Stimulated activated CD4-positive, alpha-beta T cell treated with anti-CD3 and anti-CD28 coated beads, Interleukin-12 subunit alpha, Interleukin-12 subunit beta, amount 100 ng/mL, for 48 hours (primary cell): ENCODE results near the gene HOPX.
"Not testable (repeated sequence)": the region's sequence is repeated elsewhere in the genome, so short reads cannot be mapped to it uniquely, and the experiment has no call there.

Experiments
- DNase-seq, 3 donors: peaks; one replicate each; pipeline ENCODE4 v3.0.0-alpha.2; 2020; ENCODE audit warnings: low read depth in 2 of 3, low spot score in 1 of 3

HOPX gene

DNA sequence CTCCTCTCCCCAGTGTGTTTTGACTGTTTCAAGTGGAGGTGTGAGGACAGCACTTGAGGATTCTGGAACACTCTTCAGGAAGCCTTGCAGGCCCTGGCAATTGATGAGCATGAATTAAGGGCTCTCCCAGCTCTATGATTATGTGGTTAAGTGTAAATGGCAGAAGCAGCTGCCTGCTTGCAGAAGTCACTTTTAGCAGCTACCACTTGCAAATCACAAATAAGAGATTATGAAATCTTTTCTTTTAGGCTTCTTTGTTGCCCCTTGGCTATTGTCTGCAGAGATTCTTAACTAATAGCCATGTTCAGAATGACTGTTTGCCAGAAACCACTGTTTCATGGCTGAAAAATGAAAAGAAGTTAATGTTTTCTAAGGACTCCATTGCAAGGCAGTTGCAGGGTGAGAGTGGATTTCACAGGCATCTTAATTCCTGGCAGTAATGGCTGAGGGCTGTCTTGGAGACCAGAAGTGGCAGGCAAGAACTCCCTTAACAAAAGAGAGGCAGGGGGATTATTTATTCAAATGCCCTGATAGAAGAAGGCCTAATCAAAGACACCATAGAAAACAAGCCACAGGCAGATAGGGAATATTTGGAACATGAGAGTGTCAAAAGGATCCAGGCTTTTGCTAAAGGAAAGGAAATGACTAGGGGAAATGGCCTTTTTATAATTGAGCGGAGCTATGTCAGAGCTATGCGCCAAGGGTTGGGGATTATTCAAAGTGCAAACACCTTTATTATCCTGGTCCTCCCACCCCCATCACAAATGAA is 8.3 kb upstream of the HOPX start:
- no peak for DNase-seq

DNA sequence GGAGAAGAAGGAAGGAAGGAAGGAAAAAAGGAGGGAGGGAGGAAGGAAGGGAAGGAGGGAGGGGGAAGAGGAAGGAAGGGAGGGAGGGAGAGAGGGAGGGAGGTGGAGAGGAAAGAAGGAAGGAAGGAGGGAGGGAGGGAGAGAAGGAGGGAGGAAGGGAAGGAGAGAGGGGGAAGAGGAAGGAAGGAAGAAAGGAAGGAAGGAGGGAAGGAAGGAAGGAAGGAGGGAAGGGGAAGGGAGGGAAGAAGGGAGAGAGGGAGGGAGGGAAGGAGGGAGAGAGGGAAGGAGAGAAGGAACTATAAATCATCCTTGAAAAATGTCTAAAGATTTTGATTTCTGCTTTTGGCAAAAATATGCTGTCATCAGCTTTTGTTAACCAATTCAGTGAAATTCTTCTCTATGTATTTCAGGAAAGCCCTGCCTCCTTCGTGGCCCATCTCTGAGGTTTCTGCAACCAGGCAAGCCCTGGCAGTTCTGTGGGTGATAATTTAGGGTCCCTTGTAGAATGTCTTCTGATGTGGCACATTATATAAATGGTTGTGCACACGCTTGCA is 7.1 kb upstream of the HOPX start:
- no peak for DNase-seq

DNA sequence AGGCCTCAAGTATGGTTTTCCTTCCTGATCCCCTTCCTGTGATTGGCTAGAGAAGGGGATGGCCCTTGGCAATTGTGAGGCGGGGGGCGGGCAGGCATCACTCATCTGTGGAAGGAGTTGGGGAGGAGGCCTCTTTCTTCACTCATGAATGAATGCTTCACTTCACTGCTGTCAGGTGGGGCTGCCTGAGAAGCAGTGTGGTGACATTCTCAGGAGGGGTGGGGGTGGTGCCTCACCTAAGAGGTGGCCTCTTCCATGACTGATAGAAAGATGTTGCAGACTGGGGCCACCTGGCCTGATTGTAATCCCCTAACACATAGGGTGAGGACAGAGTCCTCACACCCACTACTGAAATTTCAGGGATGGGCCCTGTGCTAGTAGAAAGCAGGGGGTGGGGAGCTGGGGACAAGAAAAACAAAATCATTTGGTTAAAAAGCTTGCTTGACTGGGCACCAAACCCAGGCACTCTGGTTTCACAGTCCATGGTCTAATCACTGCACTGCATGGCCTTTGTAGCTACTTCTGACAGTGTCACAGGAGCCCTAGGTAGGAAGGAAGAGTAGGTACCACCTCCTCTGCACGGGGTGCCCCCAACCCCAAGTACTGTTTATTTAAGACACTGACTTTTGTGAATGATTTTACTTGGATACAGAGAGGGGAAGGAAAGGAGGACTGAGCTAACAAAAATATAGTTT is 5.6 kb upstream of the HOPX start:
- DNase-seq: no peak

DNA sequence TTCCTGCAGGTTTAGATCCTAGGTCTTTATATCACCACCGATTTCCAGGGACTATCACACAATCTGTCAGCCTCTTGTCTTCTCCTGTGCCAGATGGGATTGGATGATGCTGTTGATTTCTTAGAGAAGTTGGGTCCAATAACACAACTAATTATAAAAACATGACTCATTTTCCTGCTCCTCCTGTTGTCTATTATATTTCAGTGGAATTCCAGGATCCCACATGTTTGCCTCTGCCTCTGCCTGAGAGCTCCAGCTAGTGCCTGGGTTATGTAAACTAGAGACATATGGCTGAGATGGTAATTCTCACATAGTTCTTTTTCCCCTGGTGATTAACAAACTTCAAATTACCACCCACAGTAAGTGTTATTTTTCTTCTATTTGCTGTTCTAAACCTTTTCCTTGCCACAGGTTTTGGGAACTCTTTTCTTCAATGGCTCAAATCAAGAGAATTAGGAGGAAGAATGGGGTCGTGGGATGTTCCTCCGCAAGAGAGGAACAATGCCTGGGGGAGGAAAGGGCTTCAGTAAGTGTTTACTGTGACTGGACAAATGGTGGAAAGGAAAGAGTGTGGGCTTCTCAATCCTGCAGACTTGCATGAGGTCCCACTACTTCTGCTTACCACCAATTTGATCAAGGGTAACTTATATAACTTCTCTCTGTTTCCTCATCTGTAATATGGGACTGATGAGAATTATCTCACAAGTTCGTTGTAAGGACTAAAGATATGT is 3.4 kb upstream of the HOPX start:
- no peak for DNase-seq

DNA sequence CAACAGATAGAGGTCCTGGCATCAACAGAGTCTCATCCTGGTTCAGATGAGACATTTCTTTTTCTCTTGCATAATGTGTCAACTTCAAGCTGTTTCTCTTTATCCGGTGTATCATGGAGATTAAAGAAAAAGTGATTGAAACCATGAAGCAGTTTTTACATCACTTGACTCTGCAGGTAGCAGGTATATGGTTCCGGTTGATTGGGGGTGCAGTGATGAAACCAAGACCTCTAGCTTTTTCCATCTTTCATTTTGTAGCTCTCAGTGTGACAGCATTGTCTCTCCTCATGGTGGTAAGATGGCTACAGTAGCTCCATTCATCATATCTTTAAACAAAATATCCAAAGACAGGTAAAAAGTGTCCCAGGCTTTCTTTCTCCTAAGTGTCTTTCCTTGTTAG is 2.4 kb upstream of the HOPX start:
- DNase-seq: no peak

DNA sequence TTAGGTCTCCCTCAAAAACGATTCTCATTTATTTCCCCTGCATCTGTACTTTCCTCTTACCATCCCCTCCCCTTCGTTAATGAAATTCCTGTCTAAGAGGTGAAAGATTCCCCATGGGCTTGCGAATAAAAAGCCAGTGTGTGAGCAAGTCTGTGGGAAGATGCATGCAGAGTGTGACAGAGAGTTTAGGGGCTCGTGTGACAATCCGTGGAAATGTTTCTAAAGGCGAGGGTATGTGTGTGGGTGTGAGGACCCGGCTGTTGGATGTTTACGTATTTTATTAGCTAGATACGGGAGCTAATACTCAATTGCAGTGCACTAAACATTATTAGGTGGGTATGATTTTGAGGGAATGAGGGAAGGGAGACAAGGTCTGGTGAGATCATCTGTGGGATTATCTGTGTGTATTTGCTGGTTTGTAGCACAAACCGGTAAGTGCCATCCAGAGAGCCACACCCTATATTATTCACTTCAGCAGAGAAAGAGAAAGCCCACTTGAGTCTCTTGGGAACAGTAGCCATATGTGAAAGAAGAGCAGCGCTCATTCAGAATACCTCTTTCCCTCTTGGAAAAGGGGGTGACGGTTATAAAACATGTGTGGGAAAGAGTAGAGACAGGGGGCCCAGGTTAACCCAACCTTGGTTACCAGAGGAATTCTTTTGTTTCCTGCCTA is 893 bp upstream of the HOPX start:
- no peak for DNase-seq

DNA sequence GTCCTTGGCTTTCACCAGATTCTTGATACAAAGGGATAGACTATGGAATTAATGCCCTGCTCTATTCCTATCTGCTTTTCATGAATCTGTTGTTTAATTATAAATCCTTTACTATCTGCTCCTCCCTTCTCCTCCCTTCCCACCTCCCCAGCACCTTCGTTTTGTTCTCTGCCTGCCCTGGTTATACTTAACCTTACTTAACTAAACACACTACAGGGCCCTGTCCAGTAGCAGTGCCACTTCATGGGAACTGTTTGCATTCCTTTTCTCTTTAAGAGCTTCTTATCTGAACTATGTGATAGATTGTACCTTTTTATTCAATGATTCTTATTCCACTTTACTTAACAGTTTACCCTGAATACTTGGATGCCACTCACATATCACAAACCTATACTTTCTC is 830 bp downstream of the HOPX start:
- no peak for DNase-seq

DNA sequence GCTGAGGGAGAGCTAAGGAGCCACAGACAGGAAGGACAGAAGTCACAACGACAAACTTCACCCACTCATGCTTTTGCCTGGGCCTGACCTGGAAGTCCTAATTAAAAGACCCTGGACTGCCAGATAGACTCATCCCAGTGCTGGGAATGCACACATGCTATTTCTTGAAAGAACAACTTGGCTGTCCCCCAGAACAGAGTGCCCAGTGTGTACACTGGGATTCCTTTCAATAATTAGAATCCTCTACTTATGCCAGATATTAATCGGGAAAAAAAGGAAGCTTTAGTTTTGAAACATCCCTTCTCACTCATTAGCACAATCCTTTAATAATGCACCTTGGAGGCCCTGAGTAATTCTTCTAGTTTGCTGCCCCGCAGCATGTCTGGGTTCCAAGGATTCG is 3.4 kb downstream of the HOPX start:
- no peak for DNase-seq

DNA sequence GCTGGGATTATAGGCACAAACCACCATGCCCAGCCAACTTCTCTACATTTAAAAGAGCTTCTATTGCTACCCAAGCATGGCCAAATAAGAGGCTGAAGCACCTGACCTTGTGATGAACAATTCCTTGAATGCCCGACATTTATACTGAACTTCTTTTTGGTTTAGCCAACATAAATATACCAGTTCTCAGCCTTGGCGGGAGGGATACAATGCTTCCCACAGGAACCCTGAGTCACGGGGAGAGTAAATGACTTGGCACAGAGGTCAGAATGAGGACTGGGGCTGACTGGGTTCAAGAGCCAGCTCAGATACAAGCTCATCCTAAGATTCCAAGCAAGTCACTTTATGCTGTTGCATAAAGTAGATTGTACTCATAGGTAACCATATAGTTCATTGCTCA is 6.1 kb downstream of the HOPX start:
- no peak for DNase-seq

DNA sequence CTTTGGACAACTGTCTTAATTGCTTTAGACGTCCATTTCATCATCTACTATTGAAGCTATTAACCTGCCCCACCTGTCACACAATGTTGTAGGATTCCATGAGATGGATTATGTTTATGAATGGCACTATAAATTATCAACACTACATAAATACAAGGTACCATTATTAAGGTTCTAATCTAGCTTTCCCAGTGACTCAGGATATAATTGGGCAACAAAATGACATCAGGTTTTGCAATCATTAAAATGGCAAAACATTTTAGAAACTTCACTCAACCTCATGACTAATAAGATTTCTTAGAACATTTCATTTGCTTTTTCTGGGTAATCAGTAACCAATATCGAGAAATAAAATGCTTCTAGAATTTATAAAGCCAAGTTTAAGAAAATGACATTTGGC is 9.2 kb downstream of the HOPX start:
- DNase-seq: no peak

DNA sequence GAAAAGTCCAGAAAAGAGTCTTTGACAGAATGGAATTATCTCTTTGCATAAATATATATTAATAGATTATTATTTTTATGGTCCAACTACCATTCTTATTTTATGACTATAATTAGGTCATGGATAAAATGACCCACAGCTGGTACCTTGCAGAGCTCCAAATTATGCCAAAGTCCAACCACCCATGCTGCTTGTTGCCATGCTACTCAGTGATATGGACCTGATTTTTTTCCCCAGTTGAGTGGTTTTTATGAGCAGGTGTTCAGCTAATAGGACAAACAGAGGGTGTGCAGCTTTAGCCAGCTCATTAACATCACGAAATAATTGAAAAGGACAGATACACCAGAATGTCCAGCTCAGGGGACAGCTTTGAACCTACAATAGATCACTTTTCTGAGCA is 9.7 kb downstream of the HOPX start:
- DNase-seq: no peak

DNA sequence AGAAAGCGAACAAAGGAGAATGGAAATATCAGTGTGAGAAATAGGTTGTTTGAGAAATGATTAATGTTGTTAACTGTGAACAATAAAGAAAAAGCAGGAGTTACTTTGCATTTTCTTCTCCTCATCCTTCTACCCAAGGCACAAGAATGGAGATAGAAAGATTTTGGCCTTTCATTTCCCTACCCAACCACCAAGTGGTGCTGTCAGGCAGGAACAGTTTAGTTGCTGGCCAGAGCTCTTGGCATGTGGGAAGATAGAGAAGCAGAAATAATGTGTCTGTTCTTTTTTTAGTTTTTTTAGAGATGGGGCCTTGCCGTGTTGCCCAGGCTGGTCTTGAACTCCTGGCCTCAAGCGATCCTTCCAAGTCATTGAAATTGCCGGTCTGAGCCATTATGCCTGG is 12.8 kb downstream of the HOPX start:
- no peak for DNase-seq

DNA sequence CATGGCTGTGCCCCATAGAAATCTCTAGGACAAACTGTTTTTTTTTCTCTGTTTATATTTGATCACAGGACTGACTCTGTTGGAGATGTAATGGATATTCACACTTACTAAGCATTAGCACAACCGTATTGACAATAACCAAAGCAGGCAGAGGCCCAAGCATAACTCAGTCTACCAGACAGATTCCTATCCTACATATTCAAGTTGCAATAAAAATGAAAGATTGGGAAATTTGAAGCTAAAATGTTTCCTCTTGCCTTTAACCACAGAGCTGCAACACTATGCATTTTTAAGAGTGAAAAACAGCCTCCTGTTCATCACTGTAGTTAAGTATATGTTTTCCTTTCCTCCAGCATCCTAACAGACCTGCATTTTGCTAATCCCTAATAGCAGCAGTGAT is 13.7 kb downstream of the HOPX start:
- not testable (repeated sequence) for DNase-seq

DNA sequence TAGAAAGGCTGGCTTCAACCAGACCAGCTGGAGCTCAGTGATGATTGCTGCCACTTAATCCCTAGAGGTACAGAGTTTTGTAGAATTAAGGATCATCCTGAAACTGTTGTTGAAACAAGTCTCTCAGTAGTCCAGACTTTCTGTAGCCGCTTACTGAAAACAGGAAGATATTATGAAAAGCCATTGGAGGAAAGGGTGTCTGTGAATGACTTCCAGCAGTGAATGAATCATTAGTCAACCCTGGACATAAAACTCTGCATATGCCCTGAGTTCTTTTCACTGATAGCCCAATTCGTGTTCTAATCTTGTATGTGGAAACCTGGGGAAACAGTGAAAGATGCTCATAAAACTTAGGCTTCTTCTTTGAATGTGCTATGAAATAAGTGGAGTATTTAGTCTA is 14.8 kb downstream of the HOPX start:
- DNase-seq: no peak

DNA sequence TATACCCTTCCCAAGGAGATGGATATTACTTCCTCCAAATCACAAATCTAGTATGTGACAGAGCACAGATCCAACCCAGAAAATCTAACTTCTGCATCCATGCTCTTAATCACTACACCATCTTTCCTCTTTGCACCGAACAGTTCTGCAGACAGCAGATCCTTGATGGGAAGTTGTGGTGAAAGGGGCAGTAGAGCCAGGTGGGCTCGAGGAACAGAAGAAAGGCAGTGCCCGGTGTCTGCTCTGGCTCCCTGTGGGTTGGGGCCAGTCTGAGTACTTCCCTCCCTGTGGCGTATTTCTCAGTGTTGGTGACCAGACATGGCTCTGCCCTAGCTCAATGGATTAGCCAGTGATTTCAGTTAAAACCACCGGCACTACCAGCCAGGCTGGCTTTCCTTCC is 15.3 kb downstream of the HOPX start:
- DNase-seq: no peak

DNA sequence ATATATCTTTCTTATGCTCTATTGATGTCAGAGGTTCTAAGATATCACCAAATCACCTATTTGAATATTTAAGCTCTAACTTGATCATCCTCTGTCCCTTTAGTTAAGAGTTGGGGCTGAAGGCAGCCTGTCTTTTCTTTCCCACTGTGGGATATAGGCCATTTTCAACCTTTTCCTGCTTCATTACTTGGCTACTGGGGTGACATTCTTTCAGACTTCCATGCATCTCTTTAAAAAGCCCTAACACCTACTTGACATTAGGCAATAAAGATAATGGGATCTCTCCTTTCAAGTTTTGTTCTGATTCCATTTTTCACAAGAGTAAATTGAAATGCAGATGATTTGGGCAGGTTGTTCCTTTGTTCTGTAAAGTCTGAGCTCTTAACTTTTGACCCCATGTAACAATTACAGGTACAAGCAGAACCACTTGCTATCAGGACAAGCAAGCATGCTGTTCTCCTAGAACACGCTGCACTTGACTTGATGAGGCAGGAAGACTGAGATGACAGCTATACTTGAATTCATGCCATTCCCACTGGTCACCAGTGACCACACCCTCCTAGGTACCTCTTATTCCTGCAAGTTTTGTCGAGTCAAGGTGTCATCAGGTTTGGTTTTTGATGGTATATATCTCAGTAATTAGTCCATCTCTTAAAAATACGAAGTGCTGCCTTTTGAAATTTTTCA is 18.2 kb downstream of the HOPX start:
- no peak for DNase-seq

DNA sequence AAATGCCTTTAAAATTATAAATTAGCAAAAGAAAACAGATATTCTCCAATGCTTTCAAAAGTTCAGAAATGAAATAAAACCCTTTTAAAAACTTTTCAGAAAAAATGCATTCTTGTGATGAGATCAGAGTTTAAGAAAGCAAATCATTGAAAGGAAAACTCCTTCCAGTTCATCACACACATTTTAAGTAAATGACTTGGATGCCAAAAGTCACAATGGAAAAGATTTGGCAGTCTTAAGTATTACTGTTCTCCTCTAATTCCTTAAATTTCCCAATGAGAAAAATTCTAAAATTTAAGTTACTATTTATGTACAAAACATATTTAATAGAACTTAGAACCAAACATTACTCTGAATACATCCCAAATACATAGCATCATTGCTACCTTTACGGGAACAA is 21.1 kb downstream of the HOPX start:
- no peak for DNase-seq

DNA sequence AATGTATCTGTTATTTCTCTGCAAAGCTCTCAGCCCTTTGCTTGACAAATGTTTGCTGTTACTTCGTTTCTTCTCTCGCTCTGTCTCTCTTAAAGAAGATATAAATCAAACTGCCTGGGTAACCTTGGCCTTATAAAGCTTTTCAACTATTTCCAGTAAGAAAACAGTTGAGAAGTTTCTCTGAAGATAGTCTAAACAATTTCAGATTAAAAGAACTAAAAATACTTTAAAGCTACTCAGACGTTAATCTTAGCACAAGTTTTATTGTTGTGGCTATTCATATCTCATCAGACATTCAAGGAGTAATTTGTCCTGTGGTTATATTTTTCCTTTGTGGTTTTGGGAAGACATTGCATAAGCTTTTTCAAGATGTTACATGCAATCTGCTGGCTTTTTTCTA is 22.6 kb downstream of the HOPX start:
- no peak for DNase-seq

DNA sequence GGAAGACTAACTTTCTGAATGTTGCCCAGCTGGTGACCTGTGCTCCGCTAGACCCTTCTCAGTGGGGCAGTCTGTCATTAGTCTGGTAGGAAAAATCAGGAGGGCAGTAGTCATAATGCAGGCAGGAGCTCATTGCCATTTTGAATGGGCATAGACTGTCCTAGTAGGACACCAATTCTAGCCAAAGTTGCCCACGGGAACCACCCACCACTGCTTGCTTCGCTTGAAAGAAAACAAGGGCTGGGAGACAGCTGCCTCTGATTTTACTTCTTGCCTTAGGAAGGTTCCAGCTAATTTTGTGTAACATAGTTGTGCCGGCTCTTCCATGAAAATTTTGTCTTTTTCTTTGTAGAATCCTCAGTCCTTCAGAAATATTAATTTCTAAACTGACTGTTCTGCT is 23.3 kb downstream of the HOPX start:
- no peak for DNase-seq

DNA sequence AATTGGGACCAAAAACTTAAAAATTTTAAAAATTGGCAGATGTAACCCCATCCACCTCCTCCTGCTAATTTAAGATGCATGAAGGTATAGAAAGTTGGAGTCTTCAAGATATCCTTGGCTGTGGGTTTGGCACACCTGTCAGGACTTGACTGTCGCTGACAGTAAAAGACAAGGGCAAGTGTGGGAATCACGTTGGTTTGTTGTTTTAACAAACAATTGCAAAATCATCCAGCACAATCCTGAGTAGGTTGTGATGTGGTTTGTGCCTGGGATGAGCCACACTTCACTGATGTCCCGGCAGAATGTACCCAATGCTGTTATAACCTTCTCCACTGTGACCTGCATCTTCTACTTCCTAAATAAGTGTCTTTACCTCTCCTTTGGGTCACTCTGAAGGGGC is 24.0 kb downstream of the HOPX start:
- no peak for DNase-seq

DNA sequence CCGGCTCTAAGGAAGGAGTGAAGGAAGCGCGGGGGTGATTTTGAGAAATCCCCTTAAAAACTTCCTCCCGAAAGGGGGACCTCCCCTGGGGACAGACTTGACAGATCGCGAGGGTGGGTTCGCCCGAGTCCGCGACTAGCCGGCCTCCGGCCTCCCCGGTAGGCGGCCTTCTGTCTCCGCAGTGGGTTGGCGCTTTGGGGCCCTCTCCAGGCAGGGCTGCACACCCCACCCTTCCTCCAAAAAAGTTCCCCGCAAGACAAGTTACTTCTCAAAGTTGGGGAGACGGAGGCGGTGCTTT is 24.8 kb downstream of the HOPX start:
- no peak for DNase-seq
